Measurements from ENCODE around the gene LCT. TPM values are rescaled to one million over a fixed set of nuclear protein-coding genes. Genes with fewer than 3 reads are reported as not detected.

The LCT gene
- total and polyA plus RNA-seq, 9 of the 15 experiments (the other 6 are each of a cell fraction or from before 2014, with no cell fraction given), result 0.01 to 0.04 (median 0.03) TPM; not detected in 4

DNA sequence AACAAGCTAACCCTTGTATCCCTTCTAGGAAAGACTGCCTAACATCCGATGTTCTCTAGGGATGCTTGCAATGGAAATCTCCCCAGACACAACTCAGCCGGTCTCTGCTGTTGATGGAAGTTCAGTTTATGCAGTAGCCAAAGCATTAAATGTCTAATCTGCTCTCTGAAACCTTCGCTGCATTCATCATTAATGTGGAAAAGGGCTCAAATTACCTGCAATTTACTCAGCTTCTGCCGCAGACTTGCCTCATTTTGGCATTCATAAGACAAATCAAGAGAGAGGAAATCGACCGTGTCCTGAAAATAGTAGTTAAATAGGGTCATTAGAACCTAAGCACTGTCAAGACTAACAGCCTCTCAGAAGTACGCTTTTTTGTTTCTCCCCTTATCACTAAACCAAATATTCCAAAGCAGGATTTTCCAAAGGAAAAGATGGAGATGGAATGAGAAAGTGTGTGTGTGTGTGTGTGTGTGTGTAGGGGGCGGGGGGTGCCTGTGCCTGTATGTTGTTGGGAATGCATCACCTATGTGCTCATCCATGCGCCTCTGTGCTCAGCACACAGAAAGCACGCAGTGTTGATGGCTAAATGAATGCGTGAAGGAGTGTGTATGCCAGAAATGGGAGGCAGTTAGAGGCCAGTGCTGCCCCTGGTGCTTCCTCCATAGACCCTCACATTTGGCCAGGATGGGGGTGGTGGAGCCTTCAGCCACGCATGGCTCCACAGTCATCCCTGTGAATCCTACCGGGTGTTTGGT lies 7.4 kb downstream of the LCT start:
- intact Hi-C loops (cut with micrococcal nuclease), result no loop called here
- Histone ChIP-seq H3K4me3 (no peak overlapping the region), H3K36me3 (ENCODE audit: control insufficient read depth, insufficient read depth, low read length) (no peaks in the 10 kb centered on the region), H2AFZ (ENCODE audit: low read depth, low read length) (no peak overlapping the region), H3K27me3 (ENCODE audit: control insufficient read depth in 2 of 2, insufficient read depth in 2 of 2, low read length in 2 of 2) (peaks cover 10 to 45% of the 10 kb centered on the region in 2 experiments), H3K4me1 (replicated peaks in 1 of 2; ENCODE audit: control insufficient read depth in 2 of 2, insufficient read depth in 2 of 2, low read length in 2 of 2) (peaks cover 0 to 5% of the 10 kb centered on the region in 2 experiments; a peak in 2 of 5 replicates), H4K20me1 (replicated peaks; ENCODE audit: control insufficient read depth, insufficient read depth, low read length) (no peaks in the 10 kb centered on the region), H3K9ac (ENCODE audit: insufficient read depth in 1 of 2, low read depth in 2 of 2, low read length in 2 of 2) (no peak overlapping the region), H3K9me1 (ENCODE audit: control insufficient read depth, insufficient read depth, low read length) (no peaks in the 10 kb centered on the region), H3K27ac (ENCODE audit: extremely low read depth, low read depth, low read length) (no peak overlapping the region), H3K79me2 (ENCODE audit: control insufficient read depth, insufficient read depth, low read length) (no peaks in the 10 kb centered on the region), H3K9me3 (replicated peaks; ENCODE audit: control insufficient read depth, insufficient read depth, low read depth, low read length) (no peaks in the 10 kb centered on the region), H3K4me2 (ENCODE audit: insufficient read depth, low read length) (no peak overlapping the region)
- no peak for DNase-seq (ENCODE audit: extremely low read depth in 1 of 4, low spot score in 3 of 4)
- in situ Hi-C loops (cut with MboI), result no loop called here
- TF ChIP-seq ZNF644 (tag; IDR thresholded peaks at IDR 0.05; ENCODE audit: low read depth), result no peak
- TF ChIP-seq, protein P1, sequence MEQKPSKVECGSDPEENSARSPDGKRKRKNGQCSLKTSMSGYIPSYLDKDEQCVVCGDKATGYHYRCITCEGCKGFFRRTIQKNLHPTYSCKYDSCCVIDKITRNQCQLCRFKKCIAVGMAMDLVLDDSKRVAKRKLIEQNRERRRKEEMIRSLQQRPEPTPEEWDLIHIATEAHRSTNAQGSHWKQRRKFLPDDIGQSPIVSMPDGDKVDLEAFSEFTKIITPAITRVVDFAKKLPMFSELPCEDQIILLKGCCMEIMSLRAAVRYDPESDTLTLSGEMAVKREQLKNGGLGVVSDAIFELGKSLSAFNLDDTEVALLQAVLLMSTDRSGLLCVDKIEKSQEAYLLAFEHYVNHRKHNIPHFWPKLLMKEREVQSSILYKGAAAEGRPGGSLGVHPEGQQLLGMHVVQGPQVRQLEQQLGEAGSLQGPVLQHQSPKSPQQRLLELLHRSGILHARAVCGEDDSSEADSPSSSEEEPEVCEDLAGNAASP (IDR thresholded peaks at IDR 0.05), result no peak
- TF ChIP-seq HSF4 (CRISPR knock-in tag; IDR thresholded peaks at IDR 0.05; ENCODE audit: borderline replicate concordance), result no peak
- TF ChIP-seq NFIX (CRISPR knock-in tag; IDR thresholded peaks at IDR 0.05; ENCODE audit: low read depth), result no peak
- TF ChIP-seq RUNX1 (IDR thresholded peaks at IDR 0.05; ENCODE audit: low read depth), result no peak
- TF ChIP-seq, protein P2, sequence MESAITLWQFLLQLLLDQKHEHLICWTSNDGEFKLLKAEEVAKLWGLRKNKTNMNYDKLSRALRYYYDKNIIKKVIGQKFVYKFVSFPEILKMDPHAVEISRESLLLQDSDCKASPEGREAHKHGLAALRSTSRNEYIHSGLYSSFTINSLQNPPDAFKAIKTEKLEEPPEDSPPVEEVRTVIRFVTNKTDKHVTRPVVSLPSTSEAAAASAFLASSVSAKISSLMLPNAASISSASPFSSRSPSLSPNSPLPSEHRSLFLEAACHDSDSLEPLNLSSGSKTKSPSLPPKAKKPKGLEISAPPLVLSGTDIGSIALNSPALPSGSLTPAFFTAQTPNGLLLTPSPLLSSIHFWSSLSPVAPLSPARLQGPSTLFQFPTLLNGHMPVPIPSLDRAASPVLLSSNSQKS (CRISPR knock-in tag; IDR thresholded peaks at IDR 0.05), result no peak
- TF ChIP-seq EGR1 (conservative IDR thresholded peaks at IDR 0.05), result no peak
- TF ChIP-seq RBBP5 (IDR thresholded peaks at IDR 0.05; ENCODE audit: borderline replicate concordance, insufficient read depth, low read length, poor library complexity, severe bottlenecking), result no peak
- POLR2A ChIA-PET, result no interaction called here
- peak; percentile 15; the same call in 2 of the 3 replicates for ATAC-seq
- WGBS (ENCODE audit: insufficient coverage, low coverage, missing lambda C conversion rate), result 4% methylated on average over 13 of the region's 13 CpGs
- FAIRE-seq, result no peak
- no TSS peak for BruUV-seq (replicated peaks)
- CTCF ChIA-PET (ENCODE audit: low intra/inter-chr PET ratio), result no interaction called here

Measured in K562 (cell line).